ENCODE data around the gene SCP2.

Gene SCP2

GRCh38 chr1:53074313-53075154 is 147.5 kb downstream of the SCP2 start:
- Histone ChIP-seq H3K27me3 (ENCODE audit: insufficient read depth, low read length, poor library complexity, severe bottlenecking) (no peaks in the 10 kb centered on the region), H3K4me2 (ENCODE audit: low read depth, low read length, poor library complexity, severe bottlenecking) (no peak overlapping the region), H3K79me2 (ENCODE audit: insufficient read depth, low read length) (no peaks in the 10 kb centered on the region), H3F3A (ENCODE audit: low read depth) (no peaks in the 10 kb centered on the region), H4K20me1 (ENCODE audit: insufficient read depth, low read length, poor library complexity, severe bottlenecking) (no peaks in the 10 kb centered on the region), H3K9me3 (ENCODE audit: insufficient read depth, low read depth, low read length) (no peaks in the 10 kb centered on the region), H3K9me2 (replicated peaks; ENCODE audit: low read depth, low read length) (no peaks in the 10 kb centered on the region), H2AFZ (ENCODE audit: low read length) (no peak overlapping the region), H3K36me3 (ENCODE audit: insufficient read depth, low read length) (no peaks in the 10 kb centered on the region), H3K4me1 (ENCODE audit: insufficient read depth, low read length, poor library complexity, severe bottlenecking) (no peaks in the 10 kb centered on the region), H3K9ac (ENCODE audit: low read depth, low read length, poor library complexity, severe bottlenecking) (no peak overlapping the region), H3K4me3 (ENCODE audit: low read length, poor library complexity, severe bottlenecking) (no peak overlapping the region)
- TF ChIP-seq EZH2phosphoT487 (IDR thresholded peaks at IDR 0.05; ENCODE audit: borderline replicate concordance) (no peak), CTCF (conservative IDR thresholded peaks at IDR 0.05; ENCODE audit: low read length) (no peak)

- Histone ChIP-seq H3K4me3 (ENCODE audit: low read length, poor library complexity, severe bottlenecking) (no peak overlapping the region), H2AFZ (ENCODE audit: low read length) (no peak overlapping the region), H3K27me3 (ENCODE audit: insufficient read depth, low read length, poor library complexity, severe bottlenecking) (no peaks in the 10 kb centered on the region), H3K36me3 (ENCODE audit: insufficient read depth, low read length) (no peaks in the 10 kb centered on the region), H3K9ac (ENCODE audit: low read depth, low read length, poor library complexity, severe bottlenecking) (no peak overlapping the region), H3K4me1 (ENCODE audit: insufficient read depth, low read length, poor library complexity, severe bottlenecking) (no peaks in the 10 kb centered on the region), H3K9me3 (ENCODE audit: insufficient read depth, low read depth, low read length) (no peaks in the 10 kb centered on the region), H3K79me2 (ENCODE audit: insufficient read depth, low read length) (no peaks in the 10 kb centered on the region), H3K9me2 (replicated peaks; ENCODE audit: low read depth, low read length) (no peaks in the 10 kb centered on the region), H3K4me2 (ENCODE audit: low read depth, low read length, poor library complexity, severe bottlenecking) (no peak overlapping the region), H4K20me1 (ENCODE audit: insufficient read depth, low read length, poor library complexity, severe bottlenecking) (no peaks in the 10 kb centered on the region), H3F3A (ENCODE audit: low read depth) (no peaks in the 10 kb centered on the region)
- TF ChIP-seq CTCF (conservative IDR thresholded peaks at IDR 0.05; ENCODE audit: low read length) (no peak), EZH2phosphoT487 (IDR thresholded peaks at IDR 0.05; ENCODE audit: borderline replicate concordance) (no peak)
These were observed 148.1 kb downstream of the SCP2 start for GRCh38 chr1:53075206-53075605.

- Histone ChIP-seq H3K9me2 (replicated peaks; ENCODE audit: low read depth, low read length) (no peaks in the 10 kb centered on the region), H3K4me1 (ENCODE audit: insufficient read depth, low read length, poor library complexity, severe bottlenecking) (no peaks in the 10 kb centered on the region), H4K20me1 (ENCODE audit: insufficient read depth, low read length, poor library complexity, severe bottlenecking) (no peaks in the 10 kb centered on the region), H3F3A (ENCODE audit: low read depth) (no peaks in the 10 kb centered on the region), H3K4me3 (ENCODE audit: low read length, poor library complexity, severe bottlenecking) (no peak overlapping the region), H3K79me2 (ENCODE audit: insufficient read depth, low read length) (no peaks in the 10 kb centered on the region), H3K36me3 (ENCODE audit: insufficient read depth, low read length) (no peaks in the 10 kb centered on the region), H3K27me3 (ENCODE audit: insufficient read depth, low read length, poor library complexity, severe bottlenecking) (no peaks in the 10 kb centered on the region), H2AFZ (ENCODE audit: low read length) (no peak overlapping the region), H3K4me2 (ENCODE audit: low read depth, low read length, poor library complexity, severe bottlenecking) (no peak overlapping the region), H3K9me3 (ENCODE audit: insufficient read depth, low read depth, low read length) (no peaks in the 10 kb centered on the region), H3K9ac (ENCODE audit: low read depth, low read length, poor library complexity, severe bottlenecking) (no peak overlapping the region)
- TF ChIP-seq EZH2phosphoT487 (IDR thresholded peaks at IDR 0.05; ENCODE audit: borderline replicate concordance) (no peak), CTCF (conservative IDR thresholded peaks at IDR 0.05; ENCODE audit: low read length) (no peak)
These were observed 148.7 kb downstream of the SCP2 start for GRCh38 chr1:53075761-53076163.

Data from Loucy (cell line).